ENCODE results near the gene FBXW11.
"Not testable (repeated sequence)": the region's sequence is repeated elsewhere in the genome, so short reads cannot be mapped to it uniquely, and the experiment has no call there.

The FBXW11 gene

GRCh38 chr5:171980792-171981191 lies 25.6 kb downstream of the FBXW11 start:
- DNase-seq = no peak

- no peak for DNase-seq
Measured at GRCh38 chr5:171979606-171980005, 26.8 kb downstream of the FBXW11 start.

DNA sequence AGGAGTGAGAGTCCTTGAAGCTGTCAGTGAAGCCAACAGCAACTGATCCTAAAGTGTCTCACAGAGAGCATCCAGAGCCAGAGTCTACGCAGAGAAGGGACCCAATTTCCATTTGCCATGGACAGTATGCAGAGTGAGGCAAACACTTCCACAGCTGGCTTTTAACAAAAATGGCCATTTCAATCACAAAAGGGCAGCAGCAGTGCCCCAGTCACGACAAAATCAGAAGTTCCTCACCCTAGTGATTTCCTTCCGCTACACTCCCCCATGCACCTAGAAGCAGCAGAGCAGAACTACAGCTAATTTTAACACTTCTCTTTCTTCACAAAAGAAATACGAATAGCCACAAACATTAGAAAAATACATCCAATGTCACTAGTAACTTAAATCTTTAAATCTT lies 27.9 kb downstream of the FBXW11 start:
- no peak for DNase-seq

DNA sequence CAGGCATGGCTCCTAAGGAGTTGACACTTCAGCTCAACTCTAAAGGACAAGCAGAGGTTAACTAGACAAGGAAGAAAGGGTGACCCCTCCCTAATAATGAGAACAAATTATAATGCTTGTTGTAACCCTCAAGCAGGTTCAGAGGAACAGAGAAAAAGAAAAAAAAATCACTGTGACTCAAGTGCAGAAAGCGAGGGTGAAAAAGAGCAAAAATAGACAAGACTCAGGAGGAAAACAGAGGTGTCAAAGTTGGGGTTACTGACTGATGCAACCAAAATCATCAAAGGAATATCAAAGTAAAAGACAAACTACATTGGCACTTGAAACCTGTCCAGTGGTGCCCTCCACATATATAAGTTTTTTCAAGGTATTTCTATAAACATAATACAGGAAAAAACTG lies 28.4 kb downstream of the FBXW11 start:
- no peak for DNase-seq

- not testable (repeated sequence) for DNase-seq
Measured at GRCh38 chr5:171977244-171977950, 29.0 kb downstream of the FBXW11 start.

DNA sequence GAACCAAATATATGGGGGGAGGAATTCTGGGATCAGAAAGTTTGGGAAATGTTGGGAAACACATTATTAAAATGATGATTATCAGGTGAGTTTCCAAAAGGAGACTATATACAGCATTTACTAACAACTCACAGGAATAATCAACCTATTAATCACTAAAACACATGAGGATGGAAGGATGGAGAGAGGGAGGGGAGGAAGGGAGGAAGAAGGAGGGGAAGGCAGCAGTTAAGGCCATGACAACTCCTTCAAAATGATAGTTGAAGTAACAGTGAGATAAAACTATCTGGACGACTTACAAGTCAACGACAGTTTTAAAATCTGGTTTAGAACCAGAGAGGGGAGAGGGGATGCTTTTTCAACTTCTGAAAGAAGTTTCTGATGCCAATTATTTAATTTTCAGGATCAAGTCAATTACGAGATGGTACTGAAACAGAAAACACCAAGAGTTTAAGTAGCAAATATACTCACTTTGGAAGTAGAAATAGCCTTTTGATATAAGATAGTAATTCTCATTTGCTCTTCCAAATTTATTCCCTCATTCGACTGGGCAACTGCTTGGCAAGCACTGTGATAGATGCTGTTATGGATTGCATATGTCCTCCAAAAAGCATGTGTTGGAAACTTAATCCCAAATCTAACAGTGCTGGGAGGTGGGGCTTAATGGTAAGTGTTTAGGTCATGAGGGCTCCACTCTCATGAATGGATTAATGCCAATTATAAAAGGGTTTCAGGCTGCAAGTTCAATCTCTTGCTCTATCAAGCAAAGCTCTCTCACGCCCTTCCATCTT lies 30.4 kb downstream of the FBXW11 start:
- DNase-seq = no peak

GRCh38 chr5:171975262-171975876 lies 31.1 kb downstream of the FBXW11 start:
- DNase-seq = no peak

- no peak for DNase-seq
Measured at GRCh38 chr5:171970826-171971225, 35.6 kb downstream of the FBXW11 start.

DNA sequence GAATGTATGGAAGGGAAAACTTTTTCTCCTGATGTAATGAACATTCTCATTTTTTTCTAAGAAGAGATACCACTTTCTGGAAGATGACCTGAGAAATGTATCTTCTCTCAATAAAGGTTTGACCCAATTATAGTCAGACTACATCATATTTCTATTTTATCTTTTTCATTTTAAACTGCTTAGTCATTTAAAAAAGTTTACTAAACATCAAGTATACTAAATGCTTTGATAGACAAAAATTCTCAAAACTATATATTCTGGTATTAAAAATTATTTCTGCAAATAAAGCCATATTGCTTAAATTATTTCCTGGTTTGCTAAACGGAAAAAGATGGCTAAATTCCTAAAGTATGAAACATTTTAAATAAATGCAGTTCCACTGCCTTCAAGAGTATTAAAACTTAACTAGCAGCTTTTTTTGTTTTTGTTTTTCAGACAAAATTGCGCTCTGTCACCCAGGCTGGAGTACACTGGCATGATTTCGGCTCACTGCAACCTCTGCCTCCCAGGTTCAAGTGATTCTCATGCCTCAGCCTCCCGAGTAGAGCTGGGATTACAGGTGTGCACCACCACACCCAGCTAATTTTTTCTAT lies 37.1 kb downstream of the FBXW11 start:
- DNase-seq = no peak

- DNase-seq = no peak
Measured at GRCh38 chr5:171968531-171968930, 37.9 kb downstream of the FBXW11 start.

DNA sequence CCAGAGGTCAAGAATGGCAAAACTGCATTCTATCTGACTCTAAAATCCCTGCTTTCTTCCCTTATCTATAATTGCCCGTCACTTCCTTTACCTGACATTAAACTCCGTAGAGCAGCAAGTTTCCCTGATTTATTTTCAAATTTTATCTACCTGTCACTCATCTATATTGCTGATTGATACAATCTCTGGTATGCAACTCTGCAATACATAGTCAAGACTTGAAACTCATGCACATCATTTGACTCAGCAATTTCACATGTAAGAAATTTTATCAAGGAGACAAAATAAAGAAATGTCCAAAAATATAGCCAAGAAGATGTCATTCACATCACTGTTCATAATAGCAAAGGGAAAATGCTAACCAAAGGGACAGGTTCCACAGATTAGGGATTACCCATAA lies 39.5 kb downstream of the FBXW11 start:
- DNase-seq = no peak

DNA sequence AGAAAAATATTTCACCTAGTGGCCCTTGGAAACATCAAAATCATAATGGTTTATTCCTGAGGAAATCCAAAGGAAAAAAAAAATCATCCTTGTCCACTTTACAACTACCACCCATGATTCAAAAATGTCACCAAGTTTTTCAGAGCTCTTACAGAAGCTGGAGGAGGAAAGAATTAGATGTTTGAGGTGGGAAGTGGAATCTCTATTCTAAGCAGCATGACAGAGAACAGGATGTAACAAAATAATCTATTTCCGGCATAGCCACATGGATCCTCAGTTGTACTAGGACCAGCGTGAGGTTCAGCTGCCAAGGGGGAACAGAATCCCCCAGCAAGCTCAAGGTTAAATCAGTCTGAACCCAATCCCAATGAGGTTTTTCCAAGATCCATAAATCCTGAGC lies 40.2 kb downstream of the FBXW11 start:
- no peak for DNase-seq

GRCh38 chr5:171965745-171966144 lies 40.7 kb downstream of the FBXW11 start:
- no peak for DNase-seq

DNA sequence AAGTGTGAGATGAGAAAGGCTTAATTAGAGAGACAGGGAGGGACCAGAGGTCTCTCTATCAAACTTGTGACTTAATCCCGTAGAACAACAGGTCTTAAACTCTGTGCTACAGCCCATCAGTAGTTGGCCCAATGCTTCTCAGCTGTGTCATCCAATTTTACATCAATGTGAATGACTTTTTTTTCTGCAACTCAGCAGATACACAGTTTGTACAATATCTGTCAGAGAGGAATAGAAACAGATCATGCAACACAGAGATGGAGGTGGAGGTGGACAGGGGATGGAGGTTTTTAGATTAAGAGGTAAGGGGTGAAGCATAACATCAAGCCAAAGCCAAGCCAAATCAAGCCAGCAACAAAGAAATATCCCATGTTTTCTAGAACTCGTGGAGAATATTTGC lies 43.0 kb downstream of the FBXW11 start:
- DNase-seq = no peak

DNA sequence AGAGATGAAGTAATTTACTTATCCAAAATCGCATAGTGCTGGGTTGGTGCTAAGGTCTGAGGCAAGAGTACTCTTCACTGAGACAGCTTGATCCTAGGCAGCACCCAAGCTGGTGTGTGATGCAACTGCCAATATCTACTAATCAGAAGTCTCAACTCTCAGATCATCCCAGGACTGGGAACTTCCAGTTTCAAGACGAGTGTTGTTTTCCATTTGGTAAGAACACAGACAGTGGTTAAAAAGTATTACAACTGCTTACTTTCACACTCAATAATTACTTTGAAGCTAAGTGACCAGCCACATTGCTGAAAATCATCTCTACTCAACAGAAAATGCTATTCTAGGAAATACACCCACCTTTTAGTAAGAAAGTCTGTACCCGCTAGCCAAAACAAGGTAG lies 45.3 kb downstream of the FBXW11 start:
- no peak for DNase-seq

GRCh38 chr5:171957591-171958251 lies 48.7 kb downstream of the FBXW11 start:
- no peak for DNase-seq

- no peak for DNase-seq
Measured at GRCh38 chr5:171956887-171957495, 49.4 kb downstream of the FBXW11 start.

GRCh38 chr5:171956314-171956713 lies 50.1 kb downstream of the FBXW11 start:
- no peak for DNase-seq

GRCh38 chr5:171955761-171956160 lies 50.7 kb downstream of the FBXW11 start:
- no peak for DNase-seq

- DNase-seq = no peak
Measured at GRCh38 chr5:171954721-171955120, 51.7 kb downstream of the FBXW11 start.

GRCh38 chr5:171953860-171954701 lies 52.4 kb downstream of the FBXW11 start:
- DNase-seq = no peak

DNA sequence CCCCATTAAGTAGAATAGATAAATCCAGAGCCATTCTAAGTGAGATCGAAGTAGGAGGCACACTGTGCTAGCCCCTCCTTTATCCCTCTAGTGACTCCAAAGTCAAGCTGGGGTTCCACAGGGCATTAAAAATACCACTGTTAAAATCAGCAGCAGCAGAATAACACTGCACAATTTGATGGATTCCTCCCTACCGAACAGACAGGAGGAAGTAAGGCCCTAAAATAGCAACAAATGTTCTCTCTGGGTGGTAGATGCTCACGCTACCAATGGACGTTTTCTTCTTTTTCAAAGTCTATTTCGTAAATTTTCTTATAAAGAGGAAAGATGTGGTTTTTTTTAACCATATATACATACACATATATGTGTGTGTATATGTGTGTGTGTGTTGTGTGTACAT lies 54.4 kb downstream of the FBXW11 start:
- DNase-seq = no peak

Measured in SHP77 (cell line).